ENCODE results near the gene EFTUD2. TPM values are rescaled to one million over a fixed set of nuclear protein-coding genes. Genes with fewer than 3 reads are reported as not detected.
A peak's percentile ranks its signal among the peaks of the same experiment; 100 is the strongest.

EFTUD2 gene
- total RNA-seq, 1 donor from 2014 or later, result 33.8 TPM

GRCh38 chr17:44889003-44889402, 10.2 kb downstream of the EFTUD2 start:
- DNase-seq (ENCODE audit: low spot score) (no peak), ATAC-seq (peak; percentile 58)

- ATAC-seq (no peak), DNase-seq (ENCODE audit: low spot score) (no peak)
Measured at GRCh38 chr17:44887971-44888954, 11.0 kb downstream of the EFTUD2 start.

- no peak for ATAC-seq
Measured at GRCh38 chr17:44887016-44887415, 12.2 kb downstream of the EFTUD2 start.

GRCh38 chr17:44884941-44885340, 14.3 kb downstream of the EFTUD2 start:
- ATAC-seq (no peak), DNase-seq (ENCODE audit: low spot score) (no peak)

More at GRCh38 chr17:44887016-44887415, 12.2 kb downstream of the EFTUD2 start:
- DNase-seq (ENCODE audit: low spot score), result no peak

- no peak for ATAC-seq
Measured at GRCh38 chr17:44881145-44881544, 18.1 kb downstream of the EFTUD2 start.

GRCh38 chr17:44880062-44880461, 19.2 kb downstream of the EFTUD2 start:
- DNase-seq (ENCODE audit: low spot score) (no peak), ATAC-seq (no peak)

More at GRCh38 chr17:44881145-44881544, 18.1 kb downstream of the EFTUD2 start:
- no peak for DNase-seq (ENCODE audit: low spot score)

- ATAC-seq, result no peak
- DNase-seq (ENCODE audit: low spot score), result no peak
Measured at GRCh38 chr17:44879376-44879775, 19.9 kb downstream of the EFTUD2 start.

GRCh38 chr17:44878627-44879221, 20.5 kb downstream of the EFTUD2 start:
- peak; percentile 66 for ATAC-seq
- no peak for DNase-seq (ENCODE audit: low spot score)

GRCh38 chr17:44877121-44877520, 22.1 kb downstream of the EFTUD2 start:
- ATAC-seq (no peak), DNase-seq (ENCODE audit: low spot score) (no peak)

GRCh38 chr17:44875761-44876160, 23.5 kb downstream of the EFTUD2 start:
- DNase-seq (ENCODE audit: low spot score) (no peak), ATAC-seq (no peak)

GRCh38 chr17:44872131-44872768, 27.0 kb downstream of the EFTUD2 start:
- DNase-seq (ENCODE audit: low spot score), result no peak
- peak; percentile 48 for ATAC-seq

GRCh38 chr17:44871556-44871955, 27.7 kb downstream of the EFTUD2 start:
- DNase-seq (ENCODE audit: low spot score) (no peak), ATAC-seq (no peak)

GRCh38 chr17:44867841-44868240, 31.4 kb downstream of the EFTUD2 start:
- DNase-seq (ENCODE audit: low spot score), result no peak

GRCh38 chr17:44865931-44866330, 33.3 kb downstream of the EFTUD2 start:
- DNase-seq (ENCODE audit: low spot score), result no peak
- ATAC-seq, result no peak

More at GRCh38 chr17:44867841-44868240, 31.4 kb downstream of the EFTUD2 start:
- no peak for ATAC-seq

- ATAC-seq, result peak; percentile 94
- peak; percentile 59 for DNase-seq (ENCODE audit: low spot score)
Measured at GRCh38 chr17:44865231-44865660, 34.0 kb downstream of the EFTUD2 start.

GRCh38 chr17:44864831-44865230, 34.4 kb downstream of the EFTUD2 start:
- DNase-seq (ENCODE audit: low spot score) (no peak), ATAC-seq (peak; percentile 15)

- no peak for ATAC-seq
- DNase-seq (ENCODE audit: low spot score), result no peak
Measured at GRCh38 chr17:44863061-44863918, 36.0 kb downstream of the EFTUD2 start.

- DNase-seq (ENCODE audit: low spot score), result no peak
Measured at GRCh38 chr17:44862278-44862914, 36.8 kb downstream of the EFTUD2 start.

GRCh38 chr17:44859701-44860100, 39.5 kb downstream of the EFTUD2 start:
- ATAC-seq (no peak), DNase-seq (ENCODE audit: low spot score) (no peak)

More at GRCh38 chr17:44862278-44862914, 36.8 kb downstream of the EFTUD2 start:
- peak; percentile 47 for ATAC-seq

- DNase-seq (ENCODE audit: low spot score) (no peak), ATAC-seq (no peak)
Measured at GRCh38 chr17:44854192-44854591, 45.1 kb downstream of the EFTUD2 start.

Measured in left lobe of liver (tissue), 2 donors.